Liver (tissue), 9 donors: ENCODE results near the gene MISP3. TPM values are rescaled to one million over a fixed set of nuclear protein-coding genes. Genes with fewer than 3 reads are reported as not detected.

Experiments
- DNase-seq: peaks from one replicate; pipeline ENCODE4 v3.0.0-alpha.2; 2017; ENCODE audit warnings: low spot score
- H3K27ac ChIP-seq, 2 donors: one replicate each; pipeline ENCODE4 v1.7.0; 2013; ENCODE audit warnings: inconsistent platforms in 2 of 2, low read length in 2 of 2, control low read depth in 1 of 2, low read depth in 1 of 2, mild to moderate bottlenecking in 1 of 2
- H3K27me3 ChIP-seq, 4 donors: one replicate each; pipeline versions ENCODE4 v1.6.1 to v1.7.0; 2013; ENCODE audit warnings: low read length in 3 of 4, inconsistent platforms in 1 of 4, mild to moderate bottlenecking in 1 of 4, moderate library complexity in 1 of 4; ENCODE audit not compliant: control insufficient read depth in 4 of 4, insufficient read depth in 4 of 4
- H3K36me3 ChIP-seq, 4 donors: one replicate each; pipeline versions ENCODE4 v1.6.1 to v1.7.0; 2013; ENCODE audit warnings: low read length in 3 of 4, mild to moderate bottlenecking in 3 of 4, low read depth in 1 of 4, moderate library complexity in 1 of 4; ENCODE audit not compliant: control insufficient read depth in 4 of 4, insufficient read depth in 3 of 4
- H3K4me1 ChIP-seq, 4 donors: one replicate each; pipeline versions ENCODE4 v1.6.1 to v1.7.0; 2013; ENCODE audit warnings: low read length in 3 of 4, mild to moderate bottlenecking in 3 of 4, moderate library complexity in 1 of 4; ENCODE audit not compliant: control insufficient read depth in 4 of 4, insufficient read depth in 4 of 4
- H3K4me3 ChIP-seq, 3 donors: one replicate each; pipeline versions ENCODE4 v1.6.1 to v1.7.0; 2013; ENCODE audit warnings: low read length in 3 of 3, control low read depth in 1 of 3, low read depth in 1 of 3, mild to moderate bottlenecking in 1 of 3
- H3K9ac ChIP-seq, 2 donors: one replicate each; pipeline ENCODE4 v1.7.0; 2013; ENCODE audit warnings: low read length in 2 of 2, mild to moderate bottlenecking in 2 of 2, moderate library complexity in 2 of 2, control low read depth in 1 of 2, low read depth in 1 of 2
- H3K9me3 ChIP-seq, 4 donors: one replicate each; pipeline versions ENCODE4 v1.6.1 to v1.7.0; 2013; ENCODE audit warnings: low read length in 3 of 4; ENCODE audit not compliant: control insufficient read depth in 4 of 4
- EGR1 ChIP-seq, 2 donors: IDR thresholded peaks; 2 replicates each; pipeline ENCODE4 v1.6.1; 2016 to 2018; ENCODE audit warnings: antibody characterized with exemption in 2 of 2, low read depth in 2 of 2
- FOXA1 ChIP-seq: IDR thresholded peaks from 2 replicates; pipeline ENCODE4 v1.6.1; 2016; ENCODE audit warnings: antibody characterized with exemption
- FOXA2 ChIP-seq: IDR thresholded peaks from 2 replicates; pipeline ENCODE4 v1.6.1; 2016; ENCODE audit warnings: antibody characterized with exemption
- GABPA ChIP-seq, 2 donors: IDR thresholded peaks in 1 of 2; conservative IDR thresholded peaks in 1 of 2; 2 replicates each; pipeline ENCODE4 v1.6.1; 2016; ENCODE audit warnings: antibody characterized with exemption in 2 of 2, mild to moderate bottlenecking in 1 of 2, moderate library complexity in 1 of 2
- HNF4A ChIP-seq, 2 donors: conservative IDR thresholded peaks; 2 replicates each; pipeline ENCODE4 v1.6.1; 2016; ENCODE audit warnings: antibody characterized with exemption in 2 of 2, mild to moderate bottlenecking in 2 of 2
- HNF4G ChIP-seq: IDR thresholded peaks from 2 replicates; pipeline ENCODE4 v1.6.1; 2016; ENCODE audit warnings: antibody characterized with exemption
- JUND ChIP-seq, 2 donors: IDR thresholded peaks; 2 replicates each; pipeline ENCODE4 v1.6.1; 2016; ENCODE audit warnings: antibody characterized with exemption in 2 of 2
- NR2F2 ChIP-seq: IDR thresholded peaks from 2 replicates; pipeline ENCODE4 v1.6.1; 2016; ENCODE audit warnings: antibody characterized with exemption
- RAD21 ChIP-seq, 2 donors: IDR thresholded peaks; 2 replicates each; pipeline ENCODE4 v1.6.1; 2016; ENCODE audit warnings: antibody characterized with exemption in 2 of 2, mild to moderate bottlenecking in 2 of 2
- RXRA ChIP-seq, 2 donors: IDR thresholded peaks; 2 replicates each; pipeline ENCODE4 v1.6.1; 2017 to 2018; ENCODE audit warnings: antibody characterized with exemption in 2 of 2, mild to moderate bottlenecking in 1 of 2
- SP1 ChIP-seq: IDR thresholded peaks from 2 replicates; pipeline ENCODE4 v1.6.1; 2018; ENCODE audit warnings: antibody characterized with exemption, mild to moderate bottlenecking
- TAF1 ChIP-seq: conservative IDR thresholded peaks from 2 replicates; pipeline ENCODE4 v1.6.1; 2016; ENCODE audit warnings: antibody characterized with exemption, mild to moderate bottlenecking
- YY1 ChIP-seq: IDR thresholded peaks from 2 replicates; pipeline ENCODE4 v1.6.1; 2016; ENCODE audit warnings: antibody characterized with exemption, mild to moderate bottlenecking
- WGBS: extraction: QIAGEN DNeasy Blood & Tissue Kit; methylation state at CpG from one replicate; pipeline ENCODE4 v1.1.7; 2013; 5-methylcytosine and 5-hydroxymethylcytosine counted together
- polyA plus RNA-seq, 2 donors: library from polyadenylated mRNA; stranded (reverse) in 1 of 2; unstranded in 1 of 2; fragments of 200-250 nt in 1 of 2; fragments of >200 nt in 1 of 2; fragmentation: Nextera tagmentation in 1 of 2; extraction: Ambion mirVana in 1 of 2; gene quantifications; one replicate each; pipeline versions ENCODE4 v1.2.1 to v1.2.3, GENCODE V29; 2013 to 2015
- total RNA-seq, 2 donors: library from RNA; depleted of rRNA; stranded (reverse); fragments of >200 nt; gene quantifications; one replicate each; pipeline ENCODE4 v1.2.3, GENCODE V29; 2014
- TF ChIP-seq, protein P1 (sequence below): fragments of 150-350 bp; IDR thresholded peaks from 2 replicates; pipeline ENCODE4 v1.5.1; 2017; ENCODE audit warnings: improper control_type of control experiment, low read depth, low read length; ENCODE audit not compliant: missing input control
- TF ChIP-seq, protein P2 (sequence below): IDR thresholded peaks from 2 replicates; pipeline ENCODE4 v1.6.1; 2016; ENCODE audit warnings: antibody characterized with exemption
- TF ChIP-seq, protein P3 (sequence below): IDR thresholded peaks from 2 replicates; pipeline ENCODE4 v1.6.1; 2016; ENCODE audit warnings: antibody characterized with exemption
- TF ChIP-seq, protein P4 (sequence below): IDR thresholded peaks from 2 replicates; pipeline ENCODE4 v1.6.1; 2016; ENCODE audit warnings: antibody characterized with exemption
- TF ChIP-seq, protein P5 (sequence below): IDR thresholded peaks from 2 replicates; pipeline ENCODE4 v1.6.1; 2016; ENCODE audit warnings: antibody characterized with exemption, mild to moderate bottlenecking
- donor health status: healthy.
- donor health status: healthy.
- donor health status: healthy.
- donor health status: healthy.
- donor health status: healthy.

MISP3 gene
- total and polyA plus RNA-seq, 4 donors, result 0.28 to 3.9 (median 2.8) TPM

DNA sequence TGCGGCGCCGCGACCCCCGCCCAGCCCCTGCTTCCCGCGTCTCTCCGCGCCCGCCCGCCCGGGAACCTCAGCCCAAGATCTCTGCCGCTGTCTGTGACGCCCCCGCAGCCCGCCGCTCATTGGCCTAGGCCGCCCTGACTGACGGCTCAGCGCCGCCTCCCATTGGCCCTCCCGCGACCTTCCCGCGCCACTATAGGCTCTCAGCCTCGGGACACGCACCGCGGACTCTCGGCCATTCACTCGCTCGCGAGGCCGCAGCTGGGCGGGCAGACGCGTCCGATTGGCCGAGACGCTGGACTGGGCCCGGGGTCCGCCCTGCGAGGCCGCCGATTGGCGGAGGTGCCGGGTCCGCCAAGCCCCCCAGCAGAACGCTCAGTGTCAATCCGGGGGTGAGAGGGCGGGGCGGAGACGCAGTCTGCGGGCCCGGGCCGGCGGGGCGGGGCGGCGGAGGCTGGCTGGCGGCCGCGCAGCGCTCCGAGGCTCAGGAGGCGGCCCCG lies 45.1 kb downstream of the MISP3 start, which contains the start of gene PRKACA:
TSS of gene PRKACA (minus strand) at position 95 of the 497 bp plus-strand sequence. CDS start 215 bp downstream, outside the sequence.
- TF ChIP-seq GABPA (IDR thresholded peaks at IDR 0.05 in 1 of 2, conservative IDR thresholded peaks at IDR 0.05 in 1 of 2), result peak in 1 of 2 donors; percentile 8
- TF ChIP-seq HNF4A (conservative IDR thresholded peaks at IDR 0.05), result peak in 1 of 2 donors; percentile 28
- TF ChIP-seq EGR1 (IDR thresholded peaks at IDR 0.05; ENCODE audit: low read depth in 2 of 2), result peak; percentile 95 to 98
- peak in 1 of 2 donors; percentile 49 for TF ChIP-seq RXRA (IDR thresholded peaks at IDR 0.05)
- TF ChIP-seq, protein P1, sequence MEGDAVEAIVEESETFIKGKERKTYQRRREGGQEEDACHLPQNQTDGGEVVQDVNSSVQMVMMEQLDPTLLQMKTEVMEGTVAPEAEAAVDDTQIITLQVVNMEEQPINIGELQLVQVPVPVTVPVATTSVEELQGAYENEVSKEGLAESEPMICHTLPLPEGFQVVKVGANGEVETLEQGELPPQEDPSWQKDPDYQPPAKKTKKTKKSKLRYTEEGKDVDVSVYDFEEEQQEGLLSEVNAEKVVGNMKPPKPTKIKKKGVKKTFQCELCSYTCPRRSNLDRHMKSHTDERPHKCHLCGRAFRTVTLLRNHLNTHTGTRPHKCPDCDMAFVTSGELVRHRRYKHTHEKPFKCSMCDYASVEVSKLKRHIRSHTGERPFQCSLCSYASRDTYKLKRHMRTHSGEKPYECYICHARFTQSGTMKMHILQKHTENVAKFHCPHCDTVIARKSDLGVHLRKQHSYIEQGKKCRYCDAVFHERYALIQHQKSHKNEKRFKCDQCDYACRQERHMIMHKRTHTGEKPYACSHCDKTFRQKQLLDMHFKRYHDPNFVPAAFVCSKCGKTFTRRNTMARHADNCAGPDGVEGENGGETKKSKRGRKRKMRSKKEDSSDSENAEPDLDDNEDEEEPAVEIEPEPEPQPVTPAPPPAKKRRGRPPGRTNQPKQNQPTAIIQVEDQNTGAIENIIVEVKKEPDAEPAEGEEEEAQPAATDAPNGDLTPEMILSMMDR, result no peak
- TF ChIP-seq, protein P2, sequence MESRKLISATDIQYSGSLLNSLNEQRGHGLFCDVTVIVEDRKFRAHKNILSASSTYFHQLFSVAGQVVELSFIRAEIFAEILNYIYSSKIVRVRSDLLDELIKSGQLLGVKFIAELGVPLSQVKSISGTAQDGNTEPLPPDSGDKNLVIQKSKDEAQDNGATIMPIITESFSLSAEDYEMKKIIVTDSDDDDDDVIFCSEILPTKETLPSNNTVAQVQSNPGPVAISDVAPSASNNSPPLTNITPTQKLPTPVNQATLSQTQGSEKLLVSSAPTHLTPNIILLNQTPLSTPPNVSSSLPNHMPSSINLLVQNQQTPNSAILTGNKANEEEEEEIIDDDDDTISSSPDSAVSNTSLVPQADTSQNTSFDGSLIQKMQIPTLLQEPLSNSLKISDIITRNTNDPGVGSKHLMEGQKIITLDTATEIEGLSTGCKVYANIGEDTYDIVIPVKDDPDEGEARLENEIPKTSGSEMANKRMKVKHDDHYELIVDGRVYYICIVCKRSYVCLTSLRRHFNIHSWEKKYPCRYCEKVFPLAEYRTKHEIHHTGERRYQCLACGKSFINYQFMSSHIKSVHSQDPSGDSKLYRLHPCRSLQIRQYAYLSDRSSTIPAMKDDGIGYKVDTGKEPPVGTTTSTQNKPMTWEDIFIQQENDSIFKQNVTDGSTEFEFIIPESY, result no peak
- TF ChIP-seq RAD21 (IDR thresholded peaks at IDR 0.05), result no peak
- TF ChIP-seq, protein P3, sequence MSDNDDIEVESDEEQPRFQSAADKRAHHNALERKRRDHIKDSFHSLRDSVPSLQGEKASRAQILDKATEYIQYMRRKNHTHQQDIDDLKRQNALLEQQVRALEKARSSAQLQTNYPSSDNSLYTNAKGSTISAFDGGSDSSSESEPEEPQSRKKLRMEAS, result no peak
- TF ChIP-seq SP1, result peak; percentile 94
- TF ChIP-seq, protein P4, sequence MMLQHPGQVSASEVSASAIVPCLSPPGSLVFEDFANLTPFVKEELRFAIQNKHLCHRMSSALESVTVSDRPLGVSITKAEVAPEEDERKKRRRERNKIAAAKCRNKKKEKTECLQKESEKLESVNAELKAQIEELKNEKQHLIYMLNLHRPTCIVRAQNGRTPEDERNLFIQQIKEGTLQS, result no peak
- Histone ChIP-seq H3K27ac (peak within 1 kb of the TSS; percentile 93 to 100), H3K36me3 (no peaks in the 10 kb centered on the region), H3K27me3 (no peaks in the 10 kb centered on the region), H3K4me3 (peak within 1 kb of the TSS; percentile 62 to 90 (median 88)), H3K4me1 (peaks cover 8 to 57% (median 50%) of the 10 kb centered on the region in 4 donors), H3K9ac (peak within 1 kb of the TSS; percentile 73 to 93), H3K9me3 (no peaks in the 10 kb centered on the region)
- under 1% methylated on average over 67 of the region's 67 CpGs for WGBS
- DNase-seq, result peak; percentile 97

DNA sequence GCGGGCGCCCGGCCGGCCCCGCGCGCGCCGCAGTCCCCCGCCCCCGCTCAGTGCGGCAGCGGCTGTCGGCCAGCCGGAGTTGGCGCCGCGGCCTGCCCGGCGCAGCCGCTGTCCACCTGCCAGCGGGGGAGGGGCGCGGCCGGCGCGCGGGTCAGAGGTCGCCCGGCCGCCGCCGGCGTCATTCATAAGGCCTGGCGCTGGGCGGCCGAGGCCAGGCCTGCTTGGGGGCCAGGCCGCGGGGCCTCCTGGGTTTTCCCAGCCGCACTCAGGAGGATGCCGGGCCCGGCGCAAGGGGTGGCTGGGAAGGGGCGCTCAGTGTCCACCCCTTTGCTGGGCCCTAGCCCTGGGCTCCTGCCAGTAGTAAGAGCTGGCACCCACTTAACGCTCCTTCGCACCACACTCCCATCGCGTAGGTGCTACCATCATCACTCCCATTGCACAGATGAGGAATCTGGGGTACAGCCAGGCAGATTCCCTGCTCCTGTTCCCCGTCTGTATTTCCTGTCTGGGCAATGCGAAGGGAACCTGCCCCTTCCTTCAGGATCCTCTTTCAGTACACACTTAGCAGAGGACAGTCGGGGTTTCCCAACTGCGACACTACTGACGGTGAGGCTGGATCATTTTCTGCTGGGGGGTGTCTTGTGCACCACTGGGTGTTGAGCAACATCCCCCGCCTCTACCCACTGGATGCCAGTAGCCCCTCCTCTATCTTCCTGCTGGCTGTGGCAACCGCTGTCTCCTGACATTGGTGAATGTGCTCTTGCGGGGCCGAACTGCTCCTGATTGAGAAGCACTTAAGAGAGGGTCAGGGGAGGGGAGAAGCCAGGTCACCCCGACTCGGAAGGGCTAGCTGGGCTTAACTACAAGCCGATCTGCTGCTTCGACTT lies 45.8 kb downstream of the MISP3 start:
- WGBS, result 2% methylated on average over 61 of the region's 61 CpGs
- no peaks in the 10 kb centered on the region for H3K36me3 ChIP-seq
- peak overlapping the region; percentile 93 to 100 for H3K27ac ChIP-seq
- DNase-seq, result peak; percentile 57
- H3K27me3 ChIP-seq, result no peaks in the 10 kb centered on the region
- peak overlapping the region; percentile 39 to 72 (median 53) for H3K4me3 ChIP-seq
- no peaks in the 10 kb centered on the region for H3K9me3 ChIP-seq
- peak overlapping the region; percentile 73 to 93 for H3K9ac ChIP-seq
- peaks cover 3 to 50% (median 43%) of the 10 kb centered on the region in 4 donors for H3K4me1 ChIP-seq
- TF ChIP-seq, protein P4, result no peak
- TF ChIP-seq, protein P1, result no peak
- TF ChIP-seq YY1, result peak; percentile 78
- TF ChIP-seq HNF4A (conservative IDR thresholded peaks at IDR 0.05), result peak in 1 of 2 donors; percentile 15
- TF ChIP-seq SP1, result peak; percentile 72
- TF ChIP-seq NR2F2, result no peak
- TF ChIP-seq TAF1, result peak; percentile 1
- peak in 1 of 2 donors; percentile 15 for TF ChIP-seq JUND (IDR thresholded peaks at IDR 0.05)
- TF ChIP-seq FOXA1, result no peak
- TF ChIP-seq, protein P3, result peak; percentile 40
- no peak for TF ChIP-seq FOXA2
- TF ChIP-seq EGR1 (IDR thresholded peaks at IDR 0.05; ENCODE audit: low read depth in 2 of 2), result no peak
- TF ChIP-seq HNF4G, result no peak
- TF ChIP-seq, protein P5, sequence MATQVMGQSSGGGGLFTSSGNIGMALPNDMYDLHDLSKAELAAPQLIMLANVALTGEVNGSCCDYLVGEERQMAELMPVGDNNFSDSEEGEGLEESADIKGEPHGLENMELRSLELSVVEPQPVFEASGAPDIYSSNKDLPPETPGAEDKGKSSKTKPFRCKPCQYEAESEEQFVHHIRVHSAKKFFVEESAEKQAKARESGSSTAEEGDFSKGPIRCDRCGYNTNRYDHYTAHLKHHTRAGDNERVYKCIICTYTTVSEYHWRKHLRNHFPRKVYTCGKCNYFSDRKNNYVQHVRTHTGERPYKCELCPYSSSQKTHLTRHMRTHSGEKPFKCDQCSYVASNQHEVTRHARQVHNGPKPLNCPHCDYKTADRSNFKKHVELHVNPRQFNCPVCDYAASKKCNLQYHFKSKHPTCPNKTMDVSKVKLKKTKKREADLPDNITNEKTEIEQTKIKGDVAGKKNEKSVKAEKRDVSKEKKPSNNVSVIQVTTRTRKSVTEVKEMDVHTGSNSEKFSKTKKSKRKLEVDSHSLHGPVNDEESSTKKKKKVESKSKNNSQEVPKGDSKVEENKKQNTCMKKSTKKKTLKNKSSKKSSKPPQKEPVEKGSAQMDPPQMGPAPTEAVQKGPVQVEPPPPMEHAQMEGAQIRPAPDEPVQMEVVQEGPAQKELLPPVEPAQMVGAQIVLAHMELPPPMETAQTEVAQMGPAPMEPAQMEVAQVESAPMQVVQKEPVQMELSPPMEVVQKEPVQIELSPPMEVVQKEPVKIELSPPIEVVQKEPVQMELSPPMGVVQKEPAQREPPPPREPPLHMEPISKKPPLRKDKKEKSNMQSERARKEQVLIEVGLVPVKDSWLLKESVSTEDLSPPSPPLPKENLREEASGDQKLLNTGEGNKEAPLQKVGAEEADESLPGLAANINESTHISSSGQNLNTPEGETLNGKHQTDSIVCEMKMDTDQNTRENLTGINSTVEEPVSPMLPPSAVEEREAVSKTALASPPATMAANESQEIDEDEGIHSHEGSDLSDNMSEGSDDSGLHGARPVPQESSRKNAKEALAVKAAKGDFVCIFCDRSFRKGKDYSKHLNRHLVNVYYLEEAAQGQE, result peak; percentile 7
- peak in 1 of 2 donors; percentile 24 for TF ChIP-seq GABPA (IDR thresholded peaks at IDR 0.05 in 1 of 2, conservative IDR thresholded peaks at IDR 0.05 in 1 of 2)
- peak; percentile 51 to 65 for TF ChIP-seq RXRA (IDR thresholded peaks at IDR 0.05)
